ENCODE data around the gene PPP2R3A. TPM values are rescaled to one million over a fixed set of nuclear protein-coding genes. Genes with fewer than 3 reads are reported as not detected.

PPP2R3A gene
- total and polyA plus RNA-seq, 2 experiments from 2014 or later = 6.4 to 15.2 TPM

DNA sequence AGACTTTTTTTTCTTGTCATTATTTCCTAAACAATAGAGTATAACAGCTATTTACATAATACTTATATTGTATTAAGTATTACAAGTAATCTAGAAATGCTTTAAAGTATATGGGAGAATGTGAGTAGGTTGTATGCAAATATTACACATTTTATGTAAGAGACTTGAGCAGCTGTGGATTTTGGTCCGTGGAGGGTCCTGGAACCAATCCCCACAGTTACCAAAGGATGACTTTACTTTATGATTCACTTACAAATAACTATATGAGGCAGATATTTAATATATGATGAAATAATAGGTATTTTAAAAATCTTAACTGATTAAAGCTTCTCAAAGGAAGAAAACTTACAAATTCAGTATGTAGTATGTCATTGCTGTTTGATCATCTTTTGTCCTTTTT lies 56.3 kb downstream of the PPP2R3A start:
- Histone ChIP-seq H3K36me3 (ENCODE audit: insufficient read depth) (no peaks in the 10 kb centered on the region), H3K4me1 (ENCODE audit: insufficient read depth) (no peaks in the 10 kb centered on the region), H3K27me3 (ENCODE audit: insufficient read depth) (no peaks in the 10 kb centered on the region), H3K4me2 (no peak overlapping the region), H2AFZ (no peak overlapping the region), H3K9me2 (ENCODE audit: insufficient read depth) (no peaks in the 10 kb centered on the region), H3F3A (replicated peaks; ENCODE audit: low read depth) (no peaks in the 10 kb centered on the region), H4K20me1 (replicated peaks; ENCODE audit: insufficient read depth) (0 out of 2 replicates have a peak, but pooled peaks cover 4% of the 10 kb centered on the region), H3K79me2 (replicated peaks; ENCODE audit: insufficient read depth) (peaks cover 4% of the 10 kb centered on the region; the same call in 1 of the 2 replicates), H3K4me3 (no peak overlapping the region), H3K27ac (ENCODE audit: low read depth) (no peak overlapping the region)
- no peak overlapping the region for H3K27ac Mint-ChIP-seq
- H3K4me1 Mint-ChIP-seq = peaks cover 4% of the 10 kb centered on the region; the same call in 2 of the 3 replicates
- H3K9me3 Mint-ChIP-seq = no peaks in the 10 kb centered on the region
- TF ChIP-seq ZNF462 (CRISPR knock-in tag; IDR thresholded peaks at IDR 0.05) (no peak), POLR2AphosphoS5 (IDR thresholded peaks at IDR 0.05; ENCODE audit: low read depth) (no peak), REST (IDR thresholded peaks at IDR 0.05; ENCODE audit: unreplicated experiment) (no peak), NANOG (IDR thresholded peaks at IDR 0.05; ENCODE audit: borderline replicate concordance) (no peak), EZH2phosphoT487 (IDR thresholded peaks at IDR 0.05; ENCODE audit: unreplicated experiment) (no peak), ETS1 (IDR thresholded peaks at IDR 0.05) (no peak), STAT1 (IDR thresholded peaks at IDR 0.05; ENCODE audit: unreplicated experiment) (no peak), ZNF114 (CRISPR knock-in tag; IDR thresholded peaks at IDR 0.05) (no peak), EZH2 (IDR thresholded peaks at IDR 0.05; ENCODE audit: low read depth, unreplicated experiment) (no peak)
- H3K27me3 Mint-ChIP-seq (ENCODE audit: insufficient read depth, low read depth, poor library complexity) = no peaks in the 10 kb centered on the region
- no peak for DNase-seq (ENCODE audit: low spot score)
- no peak for ATAC-seq
- no peaks in the 10 kb centered on the region for H3K36me3 Mint-ChIP-seq (ENCODE audit: low read depth)
- H3K4me3 Mint-ChIP-seq = no peak overlapping the region
